ENCODE measurements around the gene MFSD12.

Gene MFSD12

GRCh38 chr19:3520166-3521103, 37.0 kb downstream of the MFSD12 start:
- TF ChIP-seq CTCF (IDR thresholded peaks at IDR 0.05; ENCODE audit: control extremely low read depth, extremely low read depth, low read depth, missing control alignments), result no peak
- no peak for DNase-seq (ENCODE audit: extremely low spot score)
- CTCF ChIA-PET, result interaction anchor here (1.8 kb wide), 1 partner anchor 36 kb away, joined by 6 read pairs; no protein-coding TSS in a partner anchor
- POLR2A ChIA-PET, result no interaction called here

- TF ChIP-seq CTCF (IDR thresholded peaks at IDR 0.05; ENCODE audit: control extremely low read depth, extremely low read depth, low read depth, missing control alignments), result no peak
- ChIA-PET POLR2A (interaction anchor here (0.6 kb wide), 1 partner anchor 725 kb away, joined by 5 read pairs; no protein-coding TSS in a partner anchor), CTCF (interaction anchor here (1.4 kb wide), 1 partner anchor 8 kb away, joined by 3 read pairs; no protein-coding TSS in a partner anchor)
- no peak for DNase-seq (ENCODE audit: extremely low spot score)
Observed at GRCh38 chr19:3519126-3519525, 38.3 kb downstream of the MFSD12 start.

DNA sequence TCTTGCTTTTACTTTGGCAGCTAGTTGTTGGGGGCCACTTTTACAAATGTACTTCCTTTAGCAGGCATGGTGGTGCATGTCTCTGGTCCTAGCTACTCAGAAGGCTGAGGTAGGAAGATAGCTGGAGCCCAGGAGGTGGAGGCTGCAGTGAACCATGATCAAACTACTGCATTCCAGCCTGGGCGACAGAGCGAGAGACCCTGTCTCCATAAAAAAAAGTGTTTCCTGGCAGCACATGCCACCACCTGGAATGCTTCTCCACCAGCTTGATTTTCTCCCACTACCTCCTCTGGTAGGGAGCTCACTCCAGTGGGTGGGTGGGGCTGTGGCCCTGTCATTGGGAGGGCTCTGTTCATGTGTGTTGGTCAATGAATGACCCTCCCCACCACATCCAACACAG, 38.7 kb downstream of the MFSD12 start:
- ChIA-PET CTCF (interaction anchor here (1.4 to 2.6 kb wide), 2 partner anchors 8 to 26 kb away, joined by 3 to 11 read pairs; no protein-coding TSS in a partner anchor), POLR2A (interaction anchor here (0.6 kb wide), 1 partner anchor 725 kb away, joined by 5 read pairs; no protein-coding TSS in a partner anchor)
- no peak for DNase-seq (ENCODE audit: extremely low spot score)
- no peak for TF ChIP-seq CTCF (IDR thresholded peaks at IDR 0.05; ENCODE audit: control extremely low read depth, extremely low read depth, low read depth, missing control alignments)

DNA sequence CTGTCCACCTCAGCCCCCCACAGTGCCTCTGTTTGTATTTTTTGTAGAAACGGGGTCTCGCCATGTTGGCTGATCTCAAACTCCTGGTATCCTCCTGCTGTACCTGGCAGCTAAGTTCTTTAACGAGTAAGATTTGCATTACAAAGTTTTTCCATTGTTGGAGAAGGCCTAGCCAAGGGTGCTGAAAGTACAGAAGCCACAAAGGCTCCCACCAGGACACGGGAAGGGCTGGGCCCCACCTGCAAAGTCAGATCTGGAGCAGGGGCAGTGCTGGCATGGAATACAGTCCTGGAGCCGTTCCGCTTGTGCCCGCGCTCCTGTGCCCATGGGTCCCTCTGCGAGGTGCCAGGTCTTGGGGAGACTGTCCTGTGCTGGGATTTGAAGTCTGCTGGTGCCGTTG, 39.1 kb downstream of the MFSD12 start:
- POLR2A ChIA-PET, result no interaction called here
- no peak for TF ChIP-seq CTCF (IDR thresholded peaks at IDR 0.05; ENCODE audit: control extremely low read depth, extremely low read depth, low read depth, missing control alignments)
- CTCF ChIA-PET, result interaction anchor here (1.1 to 2.6 kb wide), 4 partner anchors 8 to 243 kb away, joined by 3 to 11 read pairs (median 3); no protein-coding TSS in a partner anchor
- no peak for DNase-seq (ENCODE audit: extremely low spot score)

DNA sequence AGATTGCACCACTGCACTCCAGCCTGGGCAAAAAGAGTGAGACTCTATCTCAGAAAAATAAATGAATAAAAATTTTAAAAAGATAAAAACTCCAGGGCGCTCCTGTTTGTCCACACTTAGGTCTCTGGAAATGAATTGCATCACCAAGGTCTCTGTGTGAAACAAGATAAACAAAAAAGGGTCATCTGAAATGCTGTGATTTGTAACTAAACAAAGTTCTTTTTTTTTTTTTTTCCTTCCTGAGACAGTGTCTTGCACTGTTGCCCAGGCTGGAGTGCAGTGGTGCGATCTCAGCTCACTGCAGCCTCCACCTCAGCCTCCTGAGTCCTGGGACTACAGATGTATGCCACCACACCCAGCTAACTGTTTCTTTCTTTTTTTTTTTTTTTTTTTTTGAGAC, 39.7 kb downstream of the MFSD12 start:
- no peak for TF ChIP-seq CTCF (IDR thresholded peaks at IDR 0.05; ENCODE audit: control extremely low read depth, extremely low read depth, low read depth, missing control alignments)
- ChIA-PET CTCF (interaction anchor here (1.1 to 2.6 kb wide), 4 partner anchors 9 to 242 kb away, joined by 3 to 11 read pairs (median 3); no protein-coding TSS in a partner anchor), POLR2A (no interaction called here)
- DNase-seq (ENCODE audit: extremely low spot score), result no peak

DNA sequence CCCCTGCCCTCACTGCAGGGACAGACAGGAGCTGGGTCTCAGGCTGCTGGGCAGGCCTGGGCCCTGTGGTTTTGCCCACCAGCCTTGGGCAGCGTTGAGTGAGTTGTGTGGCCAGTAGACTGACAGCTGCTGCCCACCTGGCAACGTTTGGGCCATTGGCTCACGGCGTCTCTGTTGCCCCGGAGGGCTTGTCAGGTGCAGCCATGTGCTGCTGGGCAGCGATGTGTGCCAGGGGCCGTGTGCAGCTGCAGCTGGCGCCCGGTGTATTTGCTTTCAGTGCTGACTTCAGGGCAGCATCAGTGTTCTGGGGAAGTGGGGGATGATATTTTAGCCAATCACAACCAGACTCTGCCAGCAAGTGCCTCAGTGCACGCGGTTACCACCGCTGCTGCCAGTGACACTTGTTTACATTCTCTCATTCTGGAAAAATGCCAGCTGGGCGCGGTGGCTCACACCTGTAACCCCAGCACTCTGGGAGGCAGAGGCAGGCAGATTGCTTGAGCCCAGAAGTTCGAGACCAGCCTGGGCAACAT, 40.6 kb downstream of the MFSD12 start:
- ChIA-PET POLR2A (no interaction called here), CTCF (interaction anchor here (0.9 to 2.6 kb wide), 6 partner anchors 25 to 87 kb away, joined by 3 to 11 read pairs (median 3); no protein-coding TSS in a partner anchor)
- no peak for TF ChIP-seq CTCF (IDR thresholded peaks at IDR 0.05; ENCODE audit: control extremely low read depth, extremely low read depth, low read depth, missing control alignments)
- no peak for DNase-seq (ENCODE audit: extremely low spot score)

Data from GM10248 (cell line).